NCI-H2081 treated with DMSO at 0.1 percent for 48 hours (cell line): ENCODE results near the gene RNF13.
"Not testable (repeated sequence)": the region's sequence is repeated elsewhere in the genome, so short reads cannot be mapped to it uniquely, and the experiment has no call there.

ENCODE experiments used
- DNase-seq: peaks from one replicate; lab custom pipeline; 2025; lab: John Stamatoyannopoulos, UW

Gene RNF13

GRCh38 chr3:149839896-149840295 is 26.9 kb downstream of the RNF13 start:
- no peak for DNase-seq

- DNase-seq = no peak
These were observed 30.5 kb downstream of the RNF13 start for GRCh38 chr3:149843502-149843901.

- no peak for DNase-seq
These were observed 31.1 kb downstream of the RNF13 start for GRCh38 chr3:149844091-149844490.

- DNase-seq = no peak
These were observed 32.7 kb downstream of the RNF13 start for GRCh38 chr3:149845570-149846244.

GRCh38 chr3:149848238-149848637 is 35.2 kb downstream of the RNF13 start:
- no peak for DNase-seq

GRCh38 chr3:149848688-149849087 is 35.7 kb downstream of the RNF13 start:
- no peak for DNase-seq

- DNase-seq = no peak
These were observed 38.0 kb downstream of the RNF13 start for GRCh38 chr3:149850787-149851584.

GRCh38 chr3:149858911-149859310 is 45.9 kb downstream of the RNF13 start:
- no peak for DNase-seq

- DNase-seq = no peak
These were observed 47.9 kb downstream of the RNF13 start for GRCh38 chr3:149860881-149861280.

- no peak for DNase-seq
These were observed 54.5 kb downstream of the RNF13 start for GRCh38 chr3:149867563-149867962.

- no peak for DNase-seq
These were observed 58.8 kb downstream of the RNF13 start for GRCh38 chr3:149871855-149872254.

GRCh38 chr3:149872589-149872988 is 59.6 kb downstream of the RNF13 start:
- no peak for DNase-seq

- no peak for DNase-seq
These were observed 64.7 kb downstream of the RNF13 start for GRCh38 chr3:149877668-149878067.

GRCh38 chr3:149879872-149880271 is 66.9 kb downstream of the RNF13 start:
- DNase-seq = no peak

GRCh38 chr3:149881879-149882278 is 68.9 kb downstream of the RNF13 start:
- DNase-seq = no peak

- no peak for DNase-seq
These were observed 70.1 kb downstream of the RNF13 start for GRCh38 chr3:149883134-149883533.

- DNase-seq = not testable (repeated sequence)
These were observed 70.8 kb downstream of the RNF13 start for GRCh38 chr3:149883860-149884259.

GRCh38 chr3:149884848-149885247 is 71.8 kb downstream of the RNF13 start:
- not testable (repeated sequence) for DNase-seq

- DNase-seq = no peak
These were observed 73.9 kb downstream of the RNF13 start for GRCh38 chr3:149886957-149887356.

GRCh38 chr3:149891621-149892020 is 78.6 kb downstream of the RNF13 start:
- DNase-seq = no peak

- no peak for DNase-seq
These were observed 79.4 kb downstream of the RNF13 start for GRCh38 chr3:149892371-149892770.

- no peak for DNase-seq
These were observed 81.2 kb downstream of the RNF13 start for GRCh38 chr3:149894205-149894604.

- no peak for DNase-seq
These were observed 82.3 kb downstream of the RNF13 start for GRCh38 chr3:149895339-149895738.

- DNase-seq = no peak
These were observed 82.8 kb downstream of the RNF13 start for GRCh38 chr3:149895769-149896168.
